ENCODE measurements around the gene FYN. TPM values are rescaled to one million over a fixed set of nuclear protein-coding genes. Genes with fewer than 3 reads are reported as not detected.

FYN gene
- total RNA-seq, 1 donor from 2014 or later: 46.3 TPM

- no peak for TF ChIP-seq CTCF (IDR thresholded peaks at IDR 0.05; ENCODE audit: borderline replicate concordance)
- DNase-seq: no peak
- no peak overlapping the region for H3K4me3 ChIP-seq
- H3K9me3 ChIP-seq (replicated peaks): no peaks in the 10 kb centered on the region
- H3K4me1 ChIP-seq: peaks cover 62% of the 10 kb centered on the region
- H3K27me3 ChIP-seq (ENCODE audit: low read depth): no peaks in the 10 kb centered on the region
- peaks cover 4% of the 10 kb centered on the region for H3K36me3 ChIP-seq
- H3K27ac ChIP-seq (replicated peaks): peak overlapping the region; percentile 7
- intact Hi-C loops (cut with micrococcal nuclease): no loop called here
These were observed 148.7 kb downstream of the FYN start for GRCh38 chr6:111724505-111724904.

GRCh38 chr6:111724039-111724438 lies 149.2 kb downstream of the FYN start:
- peaks cover 6% of the 10 kb centered on the region for H3K36me3 ChIP-seq
- no peak overlapping the region for H3K4me3 ChIP-seq
- TF ChIP-seq CTCF (IDR thresholded peaks at IDR 0.05; ENCODE audit: borderline replicate concordance): no peak
- H3K27ac ChIP-seq (replicated peaks): peak overlapping the region; percentile 7
- H3K4me1 ChIP-seq: peaks cover 62% of the 10 kb centered on the region
- intact Hi-C loops (cut with micrococcal nuclease): no loop called here
- DNase-seq: no peak
- no peaks in the 10 kb centered on the region for H3K27me3 ChIP-seq (ENCODE audit: low read depth)
- H3K9me3 ChIP-seq (replicated peaks): no peaks in the 10 kb centered on the region

- Histone ChIP-seq H3K27ac (replicated peaks) (no peak overlapping the region), H3K27me3 (ENCODE audit: low read depth) (no peaks in the 10 kb centered on the region), H3K4me1 (peaks cover 58% of the 10 kb centered on the region), H3K4me3 (no peak overlapping the region), H3K36me3 (peaks cover 12% of the 10 kb centered on the region), H3K9me3 (replicated peaks) (no peaks in the 10 kb centered on the region)
- TF ChIP-seq CTCF (IDR thresholded peaks at IDR 0.05; ENCODE audit: borderline replicate concordance): no peak
- intact Hi-C loops (cut with micrococcal nuclease): no loop called here
- DNase-seq: no peak
These were observed 149.8 kb downstream of the FYN start for GRCh38 chr6:111723412-111723970.

- Histone ChIP-seq H3K9me3 (replicated peaks) (no peaks in the 10 kb centered on the region), H3K4me3 (no peak overlapping the region), H3K27ac (replicated peaks) (peak overlapping the region; percentile 39), H3K36me3 (peaks cover 24% of the 10 kb centered on the region), H3K27me3 (ENCODE audit: low read depth) (no peaks in the 10 kb centered on the region), H3K4me1 (peaks cover 49% of the 10 kb centered on the region)
- no peak for DNase-seq
- no peak for TF ChIP-seq CTCF (IDR thresholded peaks at IDR 0.05; ENCODE audit: borderline replicate concordance)
- intact Hi-C loops (cut with micrococcal nuclease): no loop called here
These were observed 151.0 kb downstream of the FYN start for GRCh38 chr6:111722179-111722731.

GRCh38 chr6:111721753-111722154 lies 151.5 kb downstream of the FYN start:
- peak; percentile 55 for TF ChIP-seq CTCF (IDR thresholded peaks at IDR 0.05; ENCODE audit: borderline replicate concordance)
- intact Hi-C loops (cut with micrococcal nuclease): no loop called here
- no peak for DNase-seq
- Histone ChIP-seq H3K36me3 (peaks cover 24% of the 10 kb centered on the region), H3K4me3 (no peak overlapping the region), H3K9me3 (replicated peaks) (no peaks in the 10 kb centered on the region), H3K27me3 (ENCODE audit: low read depth) (no peaks in the 10 kb centered on the region), H3K27ac (replicated peaks) (peak overlapping the region; percentile 39), H3K4me1 (peaks cover 49% of the 10 kb centered on the region)

Measured in left ventricle myocardium inferior (tissue), 1 donor.